OCI-LY3 (cell line): ENCODE measurements around the gene EIF1AD.

ENCODE experiments used
- EZH2phosphoT487 ChIP-seq: fragments of 200-600 bp; shearing (Covaris generic); IDR thresholded peaks from 2 replicates; pipeline ENCODE4 v1.6.1; 2018; ENCODE audit warnings: antibody characterized with exemption, mixed run types, low read depth
- TF ChIP-seq, protein P1 (sequence below): fragments of 200-600, 300-600 bp; sonication (generic); IDR thresholded peaks from 2 replicates; pipeline ENCODE4 v1.5.1; 2014; ENCODE audit warnings: antibody characterized with exemption, low read length, low read depth

DNA sequence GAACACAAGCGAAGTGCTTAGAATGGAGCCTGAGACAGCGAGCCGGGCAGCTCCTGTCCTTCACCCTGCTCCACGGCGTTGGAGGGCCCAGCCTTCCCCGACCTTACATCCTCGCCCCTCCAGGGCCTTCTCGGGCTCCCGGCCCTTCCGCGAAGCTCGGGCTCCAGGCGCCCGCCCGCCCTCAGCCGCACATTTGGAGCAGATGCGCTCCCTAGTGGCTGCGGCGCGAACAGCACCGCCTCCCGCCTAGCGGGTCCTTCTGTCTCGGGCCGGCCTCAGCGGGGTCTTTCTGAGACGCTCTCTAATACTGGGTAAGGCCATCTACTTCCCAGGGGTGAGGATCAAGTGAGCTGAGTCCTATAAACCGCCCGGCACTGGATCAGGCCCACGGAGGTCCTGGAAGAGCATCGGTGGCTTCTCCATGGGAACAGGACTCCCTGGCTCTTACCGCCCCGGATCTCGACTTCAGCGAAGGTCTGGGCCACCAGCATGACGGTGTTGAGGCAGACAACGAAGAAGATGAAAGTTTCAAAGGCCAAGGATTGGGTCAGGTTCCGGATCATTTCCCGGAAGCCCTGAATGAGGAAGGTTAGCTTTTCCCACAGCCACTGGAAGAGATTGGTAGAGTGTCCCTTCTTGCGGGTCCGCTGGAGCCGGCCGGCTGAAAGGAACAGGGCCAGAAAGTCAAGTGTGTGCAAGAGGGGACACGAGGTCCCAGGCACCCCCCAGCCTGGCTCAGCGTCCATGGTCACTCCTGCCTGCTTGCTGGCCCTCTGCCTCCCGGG lies 20.6 kb upstream of the EIF1AD start:
- TF ChIP-seq, protein P1, sequence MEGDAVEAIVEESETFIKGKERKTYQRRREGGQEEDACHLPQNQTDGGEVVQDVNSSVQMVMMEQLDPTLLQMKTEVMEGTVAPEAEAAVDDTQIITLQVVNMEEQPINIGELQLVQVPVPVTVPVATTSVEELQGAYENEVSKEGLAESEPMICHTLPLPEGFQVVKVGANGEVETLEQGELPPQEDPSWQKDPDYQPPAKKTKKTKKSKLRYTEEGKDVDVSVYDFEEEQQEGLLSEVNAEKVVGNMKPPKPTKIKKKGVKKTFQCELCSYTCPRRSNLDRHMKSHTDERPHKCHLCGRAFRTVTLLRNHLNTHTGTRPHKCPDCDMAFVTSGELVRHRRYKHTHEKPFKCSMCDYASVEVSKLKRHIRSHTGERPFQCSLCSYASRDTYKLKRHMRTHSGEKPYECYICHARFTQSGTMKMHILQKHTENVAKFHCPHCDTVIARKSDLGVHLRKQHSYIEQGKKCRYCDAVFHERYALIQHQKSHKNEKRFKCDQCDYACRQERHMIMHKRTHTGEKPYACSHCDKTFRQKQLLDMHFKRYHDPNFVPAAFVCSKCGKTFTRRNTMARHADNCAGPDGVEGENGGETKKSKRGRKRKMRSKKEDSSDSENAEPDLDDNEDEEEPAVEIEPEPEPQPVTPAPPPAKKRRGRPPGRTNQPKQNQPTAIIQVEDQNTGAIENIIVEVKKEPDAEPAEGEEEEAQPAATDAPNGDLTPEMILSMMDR, result peak; percentile 93
- no peak for TF ChIP-seq EZH2phosphoT487
